ENCODE results near the gene STXBP1.

The STXBP1 gene

DNA sequence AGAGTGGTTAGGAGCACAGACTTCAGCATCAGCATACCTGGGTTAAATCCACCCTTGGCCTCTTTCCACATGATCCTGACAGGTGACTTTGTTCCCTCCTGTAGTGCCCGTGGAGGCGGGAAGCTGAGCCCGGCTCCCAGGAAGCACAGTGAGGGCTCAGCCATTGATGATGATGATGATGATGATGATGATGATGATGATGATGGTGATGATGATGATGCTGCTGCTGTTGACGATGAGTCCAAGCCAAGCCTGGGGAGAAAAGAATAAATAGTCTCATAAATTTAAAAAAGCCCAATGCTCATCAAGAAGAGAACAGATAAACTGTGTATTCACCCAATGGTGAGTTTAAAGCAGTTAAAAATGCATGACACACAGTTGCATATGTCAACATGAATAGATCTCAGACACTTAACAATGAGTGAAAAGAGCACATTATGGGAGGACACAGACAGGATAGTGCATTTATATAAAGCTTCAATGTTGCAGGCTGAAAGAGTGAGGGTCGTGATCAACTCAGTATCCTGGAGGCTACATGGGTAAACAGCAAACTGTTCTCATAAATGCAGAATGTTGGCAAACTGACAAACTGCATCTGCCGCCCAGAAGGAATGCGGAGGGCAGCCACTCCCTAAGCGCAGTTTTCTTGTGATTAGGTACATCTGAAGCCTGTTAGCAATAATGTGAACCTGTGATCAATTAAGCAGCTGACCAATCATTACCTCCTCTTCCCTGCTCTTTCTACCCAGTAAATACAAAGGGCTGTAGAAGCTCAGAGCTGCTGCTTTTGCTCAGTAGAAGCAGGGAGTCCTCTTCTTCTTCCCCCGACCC, 83.0 kb downstream of the STXBP1 start:
- no peak for DNase-seq

DNA sequence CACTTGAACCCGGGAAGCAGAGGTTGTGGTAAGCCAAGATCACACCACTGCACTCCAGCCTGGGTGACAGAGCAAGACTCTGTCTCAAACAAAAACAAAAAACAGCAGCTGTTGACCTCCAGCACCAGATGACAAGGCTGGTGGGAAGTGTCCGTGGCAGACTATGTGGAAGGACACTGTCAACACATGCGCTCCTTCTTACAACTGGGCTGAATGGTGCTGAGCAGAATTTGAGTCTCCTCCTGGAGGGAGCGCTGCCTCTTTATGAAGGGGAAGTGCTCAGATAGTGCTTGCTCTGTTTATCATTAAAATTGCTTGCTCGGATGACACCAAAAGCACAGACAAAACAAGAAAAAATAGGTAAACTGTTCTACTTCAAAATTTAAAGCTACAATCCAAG, 85.5 kb downstream of the STXBP1 start:
- no peak for DNase-seq

DNA sequence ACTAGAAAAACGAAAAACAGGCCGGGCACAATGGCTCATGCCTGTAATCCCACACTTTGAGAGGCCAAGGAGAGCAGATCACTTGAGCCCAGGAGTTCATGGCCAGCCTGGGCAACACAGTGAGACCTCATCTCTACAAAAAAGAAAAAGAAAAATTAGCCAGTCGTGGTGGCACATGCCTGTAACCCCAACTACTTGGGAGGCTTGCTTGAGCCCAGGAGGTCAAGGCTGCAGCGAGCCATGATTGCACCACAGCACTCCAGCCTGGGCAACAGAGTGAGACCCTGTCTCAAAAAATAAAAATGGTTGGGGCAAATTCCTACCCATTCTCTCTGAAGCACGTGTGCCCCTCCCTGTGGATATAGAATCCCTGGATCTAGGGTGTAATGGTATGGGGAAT, 86.3 kb downstream of the STXBP1 start:
- no peak for DNase-seq

DNA sequence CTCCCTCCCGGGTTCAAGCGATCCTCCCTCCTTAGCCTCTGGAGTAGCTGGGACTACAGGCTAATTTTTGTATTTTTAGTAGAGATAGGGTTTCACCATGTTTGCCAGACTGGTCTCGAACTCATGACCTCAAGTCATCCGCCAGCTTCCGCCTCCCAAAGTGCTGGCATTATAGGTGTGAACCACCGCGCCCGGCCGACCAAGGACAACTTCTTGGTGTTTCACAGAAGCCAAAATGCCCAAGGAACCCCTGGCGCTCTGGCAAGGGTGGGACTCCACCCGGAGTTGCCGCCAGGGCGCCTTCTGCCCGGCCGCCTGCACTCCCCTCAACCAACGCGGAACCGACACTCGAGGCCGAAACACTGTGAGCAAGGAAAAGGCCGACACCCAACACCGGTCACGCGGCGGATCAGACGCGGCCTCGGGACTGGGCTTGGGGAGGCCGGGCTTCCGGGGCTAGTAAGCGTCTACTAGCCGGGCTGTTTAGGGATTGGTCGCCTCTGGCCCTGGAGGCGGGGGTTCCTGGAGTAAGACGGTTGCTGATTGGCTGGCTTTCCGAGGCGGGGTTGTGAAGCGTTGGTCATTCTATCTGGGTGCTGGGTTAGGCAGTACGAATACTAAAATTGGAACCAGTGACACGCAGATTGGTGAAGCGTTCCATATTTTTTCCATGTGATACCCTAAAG, 87.1 kb downstream of the STXBP1 start:
- DNase-seq: peak; percentile 90

DNA sequence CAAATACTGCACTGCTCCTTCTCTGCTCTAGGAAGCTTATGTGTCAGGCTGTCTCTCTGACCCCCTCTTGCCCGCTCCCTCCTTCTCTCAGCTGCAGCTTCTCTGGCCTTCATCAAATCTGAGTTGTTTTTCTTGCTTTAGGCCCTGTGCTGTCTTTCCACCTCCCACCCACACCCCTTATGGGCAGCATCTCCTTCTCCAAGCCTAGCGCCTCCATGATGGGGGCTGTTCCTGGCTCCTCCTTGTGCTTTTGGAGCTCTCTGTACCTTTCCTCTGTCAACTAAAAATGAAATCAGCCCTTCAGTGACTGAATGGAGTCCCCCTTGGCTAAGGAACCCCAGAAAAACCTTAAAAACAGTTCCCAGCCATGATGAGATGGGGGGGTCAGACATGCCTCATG, 88.1 kb downstream of the STXBP1 start:
- DNase-seq: no peak

DNA sequence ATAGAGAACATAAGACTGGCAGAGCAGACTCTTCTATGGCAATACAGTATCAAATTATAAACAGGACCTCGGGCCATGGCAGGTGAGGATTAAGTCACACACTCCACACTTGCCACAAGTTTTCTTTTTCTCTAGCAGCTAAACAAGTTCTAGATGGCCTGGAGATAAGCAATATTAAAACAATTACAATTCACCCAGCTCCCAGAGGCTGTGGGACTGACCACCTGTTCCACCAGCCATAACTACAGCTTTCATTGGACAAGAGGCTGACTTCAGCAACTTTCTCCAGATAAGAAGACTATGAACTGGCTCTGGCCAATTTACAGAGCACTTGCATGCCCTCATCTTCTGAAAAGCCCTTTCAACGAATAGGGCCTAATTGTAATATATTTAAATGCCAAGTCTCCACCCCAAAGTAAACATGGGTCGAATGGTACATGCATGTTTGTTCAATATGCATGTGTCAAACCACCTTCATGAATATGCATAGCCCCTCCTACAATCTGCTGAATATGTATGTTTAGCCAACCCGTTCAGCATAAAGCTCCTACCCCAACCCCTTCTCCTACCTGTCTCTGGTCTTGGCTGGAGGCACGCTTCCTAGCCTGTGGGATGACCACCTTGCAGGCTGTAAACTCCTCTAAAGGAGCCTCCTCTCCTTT, 88.6 kb downstream of the STXBP1 start:
- no peak for DNase-seq

DNA sequence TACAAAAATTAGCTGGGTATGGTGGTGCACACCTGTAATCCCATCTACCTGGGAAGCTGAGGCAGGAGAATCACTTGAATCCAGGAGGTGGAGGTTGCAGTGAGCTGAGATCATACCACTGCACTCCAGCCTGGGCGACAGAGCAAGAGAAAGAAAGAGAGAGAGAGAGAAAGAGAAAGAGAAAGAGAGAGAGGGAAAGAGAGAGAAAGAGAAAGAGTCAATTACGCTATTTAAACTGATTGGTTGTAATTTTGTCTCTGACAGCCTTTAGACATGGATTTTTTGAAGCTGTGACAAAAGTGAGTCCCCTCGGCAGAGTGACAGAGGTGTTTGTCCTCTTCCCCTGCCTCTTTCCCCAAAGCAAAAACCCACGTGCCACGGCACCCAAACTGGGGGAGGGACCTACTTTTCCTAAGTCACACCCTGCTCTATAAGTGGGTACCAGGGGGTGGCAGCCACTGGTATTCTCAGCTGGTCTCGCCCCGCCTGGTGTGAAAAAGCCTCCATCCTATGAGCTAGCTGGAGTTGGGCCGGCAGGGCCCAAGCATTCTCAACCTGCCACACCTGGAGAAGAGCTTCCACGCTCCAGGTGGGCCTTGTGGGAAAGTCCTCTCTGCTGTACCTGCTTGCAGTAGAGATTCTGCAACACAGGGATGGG, 91.3 kb downstream of the STXBP1 start:
- DNase-seq: no peak

DNA sequence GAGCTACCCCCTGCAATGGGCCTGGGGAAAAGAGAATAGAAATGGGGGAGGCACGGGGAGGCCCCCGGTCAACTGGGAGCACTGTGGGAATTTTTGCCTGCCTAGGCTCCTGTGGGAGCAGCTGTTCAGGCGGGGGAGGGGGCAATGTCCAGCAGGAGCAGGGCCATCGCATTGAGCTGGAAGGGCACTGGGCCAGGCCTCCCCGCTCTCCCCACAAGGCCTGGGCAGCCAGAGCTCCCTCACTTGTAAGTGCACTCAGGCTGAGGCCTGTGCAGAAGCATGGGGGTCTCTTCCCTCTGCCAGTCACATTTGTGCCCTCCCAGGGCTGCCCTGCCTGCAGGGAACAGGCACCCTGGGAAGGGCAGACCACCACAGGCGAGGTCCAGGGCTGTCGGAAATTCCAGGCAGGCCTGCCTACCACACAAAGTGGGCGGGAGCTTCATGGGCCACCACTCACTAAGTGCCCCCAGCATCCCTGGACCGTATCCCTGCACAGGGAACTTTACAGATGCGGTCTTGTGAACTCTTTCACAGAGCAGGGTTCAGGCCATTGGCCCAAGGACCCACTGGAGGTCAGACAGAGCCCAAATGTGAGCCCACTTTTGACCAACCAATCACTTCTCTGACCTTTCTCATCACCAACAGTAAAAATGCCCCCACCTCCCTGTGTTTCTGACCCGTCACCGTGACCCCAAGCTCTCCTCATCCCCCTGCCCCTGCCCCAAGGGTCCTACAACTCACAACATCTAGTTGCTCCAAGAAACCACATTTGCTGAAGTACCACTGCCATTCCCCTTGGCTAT, 93.7 kb downstream of the STXBP1 start:
- no peak for DNase-seq

DNA sequence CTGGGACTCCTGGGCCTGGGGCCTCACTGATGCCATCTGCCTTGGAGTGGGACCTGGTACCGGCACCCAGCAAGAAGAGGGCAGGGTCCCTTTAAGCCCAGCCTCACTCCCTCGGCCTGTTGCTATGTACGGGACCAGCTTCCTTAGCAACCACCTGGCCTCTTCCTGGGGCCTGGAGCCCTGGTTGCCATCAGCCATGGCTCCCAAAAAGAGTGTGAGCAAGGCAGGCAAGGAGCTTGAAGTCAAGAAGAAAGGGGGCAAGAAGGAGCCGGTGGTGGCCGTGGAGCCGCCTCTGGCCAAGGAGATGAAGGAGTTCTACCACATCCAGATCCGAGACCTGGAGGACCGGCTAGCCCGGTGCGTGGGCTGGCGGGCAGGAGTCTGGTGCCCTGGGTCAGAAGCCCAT, 94.8 kb downstream of the STXBP1 start, which contains the start of gene CFAP157:
Gene CFAP157 (plus strand): TSS at position 153 of the 406 bp plus-strand sequence. CDS start 44 bp downstream, at position 197.
- DNase-seq: no peak

DNA sequence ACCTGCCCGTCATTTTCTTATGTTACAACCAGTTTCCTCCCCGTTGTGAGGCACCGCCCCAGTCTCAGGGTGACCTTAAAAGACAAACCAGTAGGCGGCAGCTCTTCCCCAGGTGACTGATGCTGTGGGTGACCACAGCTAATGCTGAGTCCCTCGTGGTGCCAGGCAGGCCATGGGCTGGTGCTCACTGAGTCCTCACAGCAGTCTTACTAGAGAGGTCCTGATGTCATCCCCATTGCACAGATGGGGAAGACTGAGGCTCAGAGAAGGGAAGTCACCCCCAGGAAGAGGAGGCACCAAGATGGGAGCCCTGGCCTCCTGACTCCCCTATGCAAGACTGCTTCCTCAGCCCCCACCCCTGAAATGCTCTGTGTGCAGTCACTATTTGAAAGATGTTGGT, 95.7 kb downstream of the STXBP1 start:
- DNase-seq: peak; percentile 52

DNA sequence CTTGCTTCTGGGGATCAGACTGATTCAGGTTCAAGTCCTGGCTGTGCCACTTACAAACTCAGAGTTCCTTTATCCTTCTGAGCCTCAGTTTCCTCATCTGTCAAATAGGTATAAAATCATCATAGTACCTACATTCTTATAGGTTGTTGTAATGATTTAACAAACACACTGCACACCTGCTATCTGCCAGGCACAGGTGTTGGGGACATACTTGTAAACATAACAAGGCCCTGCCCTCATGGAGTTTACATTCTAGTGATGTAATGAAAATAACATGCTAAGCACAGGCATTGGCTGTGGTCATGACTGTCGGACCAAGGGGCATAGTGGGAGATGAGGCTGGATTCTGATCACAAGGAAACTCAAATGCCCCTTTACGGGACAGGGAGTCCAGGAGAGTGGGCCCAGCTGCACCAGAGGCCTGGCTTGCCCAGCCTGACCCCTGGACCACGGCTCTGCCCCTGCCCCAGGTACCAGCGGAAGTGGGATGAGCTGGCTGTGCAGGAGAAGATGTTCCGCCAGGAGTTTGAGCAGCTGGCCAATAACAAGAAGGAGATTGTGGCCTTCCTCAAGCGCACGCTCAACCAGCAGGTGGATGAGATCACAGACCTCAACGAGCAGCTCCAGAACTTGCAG, 97.0 kb downstream of the STXBP1 start:
- DNase-seq: no peak

DNA sequence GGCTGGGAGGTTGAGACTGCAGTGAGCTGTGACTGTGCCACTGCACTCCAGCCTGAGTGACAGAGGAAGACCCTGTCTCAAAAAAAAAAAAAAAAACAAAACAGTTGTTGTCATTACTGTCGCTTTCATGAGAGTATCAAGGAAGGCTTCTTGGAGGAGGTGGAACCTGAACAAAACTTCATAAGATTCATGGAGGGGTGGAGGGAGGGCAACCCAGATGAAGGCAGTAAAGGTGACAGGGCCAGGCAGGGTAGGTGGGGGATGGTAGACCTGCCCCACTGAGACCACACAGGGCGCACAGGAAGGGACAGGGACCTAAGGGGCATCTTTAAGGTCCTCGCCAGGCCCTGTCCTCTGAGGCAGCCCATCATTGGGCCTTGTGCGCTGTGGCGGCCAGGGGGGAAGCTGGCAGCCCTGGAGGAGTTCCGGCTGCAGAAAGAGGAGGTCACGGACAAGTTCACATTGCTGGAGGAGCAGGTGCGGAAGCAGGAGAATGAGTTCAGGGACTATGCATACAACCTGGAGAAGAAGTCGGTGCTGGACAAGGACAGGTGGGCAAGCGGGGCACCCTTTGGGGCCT, 98.2 kb downstream of the STXBP1 start:
- DNase-seq: no peak

DNA sequence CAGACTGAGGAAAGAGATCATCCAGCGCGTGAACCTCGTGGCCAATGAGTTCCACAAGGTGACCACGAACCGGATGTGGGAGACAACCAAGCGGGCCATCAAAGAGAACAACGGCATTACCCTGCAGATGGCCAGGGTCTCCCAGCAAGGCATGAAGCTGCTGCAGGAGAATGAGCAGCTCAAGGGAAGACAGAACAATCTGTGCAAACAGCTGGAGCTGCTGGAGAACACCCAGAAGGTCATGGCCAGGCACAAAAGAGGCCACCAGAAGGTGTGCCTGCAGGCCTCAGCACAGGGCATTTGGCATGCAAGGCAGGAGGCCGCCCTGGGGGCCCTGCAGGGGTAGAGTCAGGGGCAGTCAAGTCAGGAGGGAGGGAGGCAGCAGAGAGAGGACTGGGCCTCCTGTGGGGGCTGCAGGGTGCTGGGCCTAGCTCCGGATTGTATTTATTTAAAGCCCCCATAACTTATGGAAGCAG, 99.2 kb downstream of the STXBP1 start:
- DNase-seq: no peak

DNA sequence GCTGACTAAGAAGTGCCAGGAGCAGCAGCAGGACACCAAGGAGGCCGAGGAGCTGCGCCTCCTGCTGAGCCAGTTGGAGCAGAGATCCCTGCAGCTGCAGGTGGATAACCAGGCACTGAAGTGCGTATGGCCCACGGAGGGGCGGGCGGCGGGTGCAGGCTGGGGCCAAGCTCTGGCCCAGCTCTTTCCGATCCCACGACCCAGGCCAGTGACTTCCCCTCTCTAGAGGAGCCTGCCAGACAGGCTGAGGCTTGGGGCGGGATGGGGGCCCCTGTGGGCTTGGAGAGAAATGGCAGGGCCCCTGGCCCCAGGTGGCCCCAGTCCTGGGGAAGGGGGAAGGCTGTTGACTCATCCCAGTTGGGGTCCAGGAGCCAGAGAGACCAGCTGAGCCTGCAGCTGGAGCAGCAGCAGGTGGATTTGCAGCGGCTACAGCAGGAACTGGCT, 99.8 kb downstream of the STXBP1 start:
- no peak for DNase-seq

DNA sequence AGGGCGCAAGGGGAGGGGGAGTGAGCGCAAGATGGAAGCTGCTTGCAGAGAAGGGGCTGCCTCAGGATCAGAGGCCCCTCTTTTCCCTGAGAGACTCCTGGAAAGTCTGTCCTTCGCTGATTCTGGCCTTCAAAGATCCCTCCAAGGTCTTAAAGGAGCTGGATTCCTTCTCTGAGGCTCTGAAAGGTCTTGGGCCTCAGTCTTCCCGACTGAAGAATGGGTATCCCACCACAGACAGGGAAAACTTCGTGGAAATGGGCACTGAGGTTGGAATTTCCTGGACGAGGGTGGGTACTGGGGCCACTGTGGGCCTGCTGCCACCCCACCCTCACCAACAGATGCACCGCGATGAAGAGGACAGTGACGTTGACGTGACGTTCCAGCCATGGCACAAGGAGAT, 100.3 kb downstream of the STXBP1 start:
- DNase-seq: no peak

DNA sequence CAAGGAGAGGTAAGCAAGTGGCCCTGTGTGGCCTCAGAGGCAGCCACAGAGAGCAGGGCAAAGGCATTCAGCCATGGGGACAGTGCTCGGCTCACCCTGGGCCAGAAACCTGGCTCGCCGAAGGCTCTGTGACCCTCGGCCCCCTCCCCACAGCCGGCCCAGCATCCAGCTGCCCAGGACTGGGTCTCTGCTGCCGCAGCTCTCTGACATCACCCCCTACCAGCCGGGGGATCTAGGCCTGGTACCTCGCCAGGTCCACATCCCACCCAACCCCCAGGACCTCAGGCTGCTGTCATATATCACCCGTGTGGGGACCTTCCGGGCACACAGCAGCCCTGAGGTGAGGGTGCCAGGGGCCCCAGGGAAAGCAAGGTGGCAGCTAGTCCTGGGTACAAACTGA, 100.8 kb downstream of the STXBP1 start:
- no peak for DNase-seq

DNA sequence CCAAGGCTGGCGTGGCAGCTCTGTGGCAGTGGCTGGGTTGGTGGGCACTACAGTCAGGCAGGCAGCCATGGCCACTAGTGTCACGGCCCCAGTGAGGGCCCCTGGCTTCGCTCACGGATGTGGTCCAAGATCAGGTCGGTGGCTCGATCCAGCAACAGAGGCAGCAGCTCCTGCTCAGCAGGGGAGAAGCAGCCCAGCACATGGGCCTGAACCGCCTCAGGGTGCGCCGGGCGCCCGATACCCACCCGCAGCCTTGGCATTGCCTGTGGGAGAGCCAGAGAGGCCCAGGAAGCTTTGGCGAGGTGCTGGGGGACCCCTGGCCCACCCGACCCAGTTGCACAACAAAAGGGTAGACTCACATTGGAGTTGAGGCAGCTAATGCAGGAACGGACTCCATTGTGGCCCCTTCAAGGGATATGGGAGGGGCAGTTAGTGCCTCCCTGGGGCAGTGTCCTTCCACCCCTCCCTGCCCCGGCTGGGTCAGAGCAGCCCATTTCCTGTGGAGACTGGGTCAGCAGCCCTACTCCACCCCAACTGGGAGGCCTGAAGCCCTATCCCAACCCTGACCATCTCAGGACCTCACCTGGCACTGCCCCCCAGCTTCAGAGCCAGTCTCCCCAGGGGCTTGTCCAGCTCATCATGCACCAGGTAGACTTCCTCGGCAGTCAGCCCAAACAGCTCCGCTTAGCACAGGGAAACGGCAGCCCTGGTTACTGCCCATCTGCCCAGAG, 102.1 kb downstream of the STXBP1 start:
- DNase-seq: no peak

DNA sequence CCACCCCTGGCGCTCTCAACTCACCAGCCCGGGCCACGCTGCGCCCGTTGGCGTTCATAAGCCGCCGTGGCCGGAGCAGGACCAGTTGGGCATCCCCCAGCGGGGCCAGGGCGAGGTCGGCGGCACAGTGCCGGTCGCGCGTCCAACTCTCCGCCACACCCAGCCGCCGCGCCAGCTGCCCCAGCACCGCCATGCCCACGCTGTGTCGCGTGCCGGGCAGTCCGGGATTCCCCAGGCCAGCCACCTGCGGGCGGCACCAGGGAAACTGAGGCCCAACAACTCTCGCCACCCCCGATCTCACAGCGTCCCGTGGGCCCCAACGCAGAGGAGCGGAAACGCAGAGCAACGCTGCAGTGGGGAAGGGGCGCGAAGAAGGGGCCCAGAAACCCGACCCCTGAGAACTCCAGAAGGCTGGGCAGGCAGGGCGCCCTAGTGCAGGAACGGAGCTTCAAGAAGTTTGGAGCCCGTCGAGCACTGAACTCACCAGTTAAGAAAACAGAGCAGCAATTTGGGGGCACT, 102.9 kb downstream of the STXBP1 start:
- no peak for DNase-seq

DNA sequence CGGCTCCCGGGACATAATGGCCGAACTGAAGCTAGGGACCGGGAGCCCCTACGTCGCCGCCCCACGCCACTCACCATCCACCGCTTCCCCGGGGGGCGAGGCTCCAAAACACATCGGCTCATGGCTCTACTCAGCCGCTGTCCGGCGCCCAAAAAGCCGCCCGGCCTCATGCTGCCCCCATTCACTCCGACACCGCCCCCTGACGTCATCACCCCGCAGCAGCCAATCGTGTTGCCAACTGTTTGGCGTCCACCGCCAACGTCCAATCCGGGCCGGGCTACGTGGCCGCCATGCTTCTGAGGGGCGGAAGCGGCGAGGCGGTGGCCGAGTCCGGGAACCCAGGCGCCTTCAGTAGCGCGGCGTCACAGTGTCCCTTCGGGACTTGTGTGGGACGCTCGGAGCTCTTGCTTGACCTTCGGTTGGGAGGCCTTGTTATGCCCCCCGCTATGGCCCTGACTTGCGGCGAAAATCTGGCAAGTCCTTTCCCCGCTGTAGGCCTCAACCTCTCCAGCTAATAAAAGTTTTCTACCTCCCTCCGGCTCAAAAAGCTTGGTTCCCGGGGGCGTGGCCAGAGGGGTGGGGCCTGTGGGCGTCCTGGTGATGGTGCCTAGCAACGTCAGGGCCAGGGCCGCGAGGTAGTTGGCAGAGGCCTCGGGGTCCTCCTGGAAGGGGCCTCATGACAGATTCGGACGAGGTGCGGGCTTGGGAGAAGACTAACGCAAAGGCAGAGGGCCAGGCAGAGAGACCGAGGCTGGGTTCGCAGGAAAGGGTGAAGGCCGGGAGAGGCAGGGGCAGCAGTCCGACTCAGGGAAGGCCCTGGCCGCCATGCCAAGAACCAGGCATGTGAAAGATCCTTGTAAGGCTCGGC, 103.6 kb downstream of the STXBP1 start, which contains the start of the genes PTRH1 and TTC16:
Gene PTRH1 (minus strand): TSS at position 194 of the 868 bp plus-strand sequence. CDS start 24 bp downstream, at position 170.
Gene TTC16 (plus strand): TSS at position 610 of the 868 bp plus-strand sequence. CDS start 67 bp downstream, at position 677.
- DNase-seq: peak; percentile 98
